Colonic mucosa (tissue), 4 donors: ENCODE data around the gene MEI1. TPM values are rescaled to one million over a fixed set of nuclear protein-coding genes. Genes with fewer than 3 reads are reported as not detected.
"Not testable (repeated sequence)": the region's sequence is repeated elsewhere in the genome, so short reads cannot be mapped to it uniquely, and the experiment has no call there.

Source experiments
- DNase-seq: peaks from one replicate; pipeline ENCODE4 v3.0.0-alpha.2; 2020
- H3K27ac ChIP-seq: fragments of 200-600 bp; one replicate; pipeline ENCODE4 v1.8.0; 2021
- H3K27me3 ChIP-seq: fragments of 200-600 bp; one replicate; pipeline ENCODE4 v1.8.0; 2021
- H3K36me3 ChIP-seq: fragments of 200-600 bp; one replicate; pipeline ENCODE4 v1.8.0; 2021
- H3K4me1 ChIP-seq: fragments of 200-600 bp; one replicate; pipeline ENCODE4 v1.8.0; 2021; ENCODE audit warnings: mild to moderate bottlenecking
- H3K4me3 ChIP-seq: fragments of 200-600 bp; one replicate; pipeline ENCODE4 v1.8.0; 2021
- H3K9ac ChIP-seq, 2 donors: one replicate each; pipeline ENCODE4 v1.7.0; 2013; ENCODE audit warnings: control low read depth in 2 of 2, low read depth in 2 of 2, low read length in 2 of 2
- H3K9me3 ChIP-seq: fragments of 200-600 bp; one replicate; pipeline ENCODE4 v1.8.0; 2021
- intact Hi-C: fragments of 100-400 bp; cut with DNase I; formaldehyde crosslinking; loops from one replicate; pipeline ENCODE4 v1.14.1; 2022
- total RNA-seq, 2 donors: library from RNA; stranded (reverse); fragmentation: NEBNext Ultra II Directional in 1 of 2; extraction: Animal tissue kit (Norgen Biotek cat#: 25700) in 1 of 2; gene quantifications; one replicate each; pipeline ENCODE4 v1.2.1, GENCODE V29; 2021
- TF ChIP-seq, protein P1 (sequence below): fragments of 200-600 bp; IDR thresholded peaks from one replicate; pipeline ENCODE4 v1.8.0; 2022; ENCODE audit warnings: antibody characterized with exemption, mild to moderate bottlenecking
- donor health status: healthy.
- donor health status: DM: no; HTN: no; CAD: no.
- donor health status: DM: no; HTN: no; CAD: no.

Gene MEI1
- total RNA-seq, 2 donors from 2014 or later = 1.8 to 1.9 TPM

- TF ChIP-seq, protein P1, sequence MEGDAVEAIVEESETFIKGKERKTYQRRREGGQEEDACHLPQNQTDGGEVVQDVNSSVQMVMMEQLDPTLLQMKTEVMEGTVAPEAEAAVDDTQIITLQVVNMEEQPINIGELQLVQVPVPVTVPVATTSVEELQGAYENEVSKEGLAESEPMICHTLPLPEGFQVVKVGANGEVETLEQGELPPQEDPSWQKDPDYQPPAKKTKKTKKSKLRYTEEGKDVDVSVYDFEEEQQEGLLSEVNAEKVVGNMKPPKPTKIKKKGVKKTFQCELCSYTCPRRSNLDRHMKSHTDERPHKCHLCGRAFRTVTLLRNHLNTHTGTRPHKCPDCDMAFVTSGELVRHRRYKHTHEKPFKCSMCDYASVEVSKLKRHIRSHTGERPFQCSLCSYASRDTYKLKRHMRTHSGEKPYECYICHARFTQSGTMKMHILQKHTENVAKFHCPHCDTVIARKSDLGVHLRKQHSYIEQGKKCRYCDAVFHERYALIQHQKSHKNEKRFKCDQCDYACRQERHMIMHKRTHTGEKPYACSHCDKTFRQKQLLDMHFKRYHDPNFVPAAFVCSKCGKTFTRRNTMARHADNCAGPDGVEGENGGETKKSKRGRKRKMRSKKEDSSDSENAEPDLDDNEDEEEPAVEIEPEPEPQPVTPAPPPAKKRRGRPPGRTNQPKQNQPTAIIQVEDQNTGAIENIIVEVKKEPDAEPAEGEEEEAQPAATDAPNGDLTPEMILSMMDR = no peak
- H3K4me1 ChIP-seq = no peaks in the 10 kb centered on the region
- no peaks in the 10 kb centered on the region for H3K9me3 ChIP-seq
- H3K9ac ChIP-seq = no peak overlapping the region
- no peak for DNase-seq
- peaks cover 41% of the 10 kb centered on the region for H3K36me3 ChIP-seq
- H3K27me3 ChIP-seq = no peaks in the 10 kb centered on the region
- intact Hi-C loops = no loop called here
- no peak overlapping the region for H3K4me3 ChIP-seq
- H3K27ac ChIP-seq = no peak overlapping the region
Measured at GRCh38 chr22:41661713-41662112, 37.6 kb upstream of the MEI1 start.

DNA sequence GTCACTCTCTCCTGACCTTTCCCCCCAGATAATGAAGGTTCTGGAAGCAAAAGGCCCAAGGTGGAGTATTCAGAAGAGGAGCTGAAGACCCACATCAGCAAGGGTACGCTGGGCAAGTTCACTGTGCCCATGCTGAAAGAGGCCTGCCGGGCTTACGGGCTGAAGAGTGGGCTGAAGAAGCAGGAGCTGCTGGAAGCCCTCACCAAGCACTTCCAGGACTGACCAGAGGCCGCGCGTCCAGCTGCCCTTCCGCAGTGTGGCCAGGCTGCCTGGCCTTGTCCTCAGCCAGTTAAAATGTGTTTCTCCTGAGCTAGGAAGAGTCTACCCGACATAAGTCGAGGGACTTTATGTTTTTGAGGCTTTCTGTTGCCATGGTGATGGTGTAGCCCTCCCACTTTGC is 35.7 kb upstream of the MEI1 start:
- H3K27ac ChIP-seq, H3K4me1 ChIP-seq, DNase-seq, H3K9me3 ChIP-seq, H3K9ac ChIP-seq, intact Hi-C loops, H3K4me3 ChIP-seq, H3K27me3 ChIP-seq: not testable (repeated sequence)
- H3K36me3 ChIP-seq = peaks cover 30% of the 10 kb centered on the region

DNA sequence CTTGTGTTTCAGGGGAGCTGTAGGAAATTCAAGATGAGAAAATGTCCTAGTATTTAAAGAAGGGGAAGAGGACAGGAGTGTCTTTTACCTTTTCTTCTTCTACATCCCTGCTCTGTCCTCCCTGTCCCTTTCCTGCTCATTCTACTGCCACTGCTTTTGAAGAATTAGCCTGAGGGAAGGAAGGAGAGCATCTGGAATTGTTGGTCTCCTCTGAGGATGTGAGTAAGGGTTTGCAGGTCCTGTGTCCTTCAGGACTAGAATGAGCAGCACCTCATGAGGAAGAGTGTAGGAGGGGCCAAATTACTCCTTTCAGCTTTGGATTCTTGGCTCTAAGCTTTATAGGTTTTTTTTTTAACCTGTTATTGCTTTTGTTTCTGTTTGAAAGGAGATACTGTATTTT is 34.8 kb upstream of the MEI1 start:
- Histone ChIP-seq H3K27me3 (no peaks in the 10 kb centered on the region), H3K27ac (no peak overlapping the region), H3K9me3 (no peaks in the 10 kb centered on the region), H3K4me1 (no peaks in the 10 kb centered on the region), H3K4me3 (no peak overlapping the region), H3K36me3 (peaks cover 26% of the 10 kb centered on the region), H3K9ac (no peak overlapping the region)
- no peak for DNase-seq
- TF ChIP-seq, protein P1 = no peak
- intact Hi-C loops = no loop called here

- no peak for DNase-seq
- TF ChIP-seq, protein P1 = no peak
- Histone ChIP-seq H3K9me3 (no peaks in the 10 kb centered on the region), H3K4me3 (no peak overlapping the region), H3K9ac (no peak overlapping the region), H3K4me1 (no peaks in the 10 kb centered on the region), H3K27ac (no peak overlapping the region), H3K36me3 (peaks cover 23% of the 10 kb centered on the region), H3K27me3 (no peaks in the 10 kb centered on the region)
- intact Hi-C loops = no loop called here
Measured at GRCh38 chr22:41664951-41665350, 34.4 kb upstream of the MEI1 start.

DNA sequence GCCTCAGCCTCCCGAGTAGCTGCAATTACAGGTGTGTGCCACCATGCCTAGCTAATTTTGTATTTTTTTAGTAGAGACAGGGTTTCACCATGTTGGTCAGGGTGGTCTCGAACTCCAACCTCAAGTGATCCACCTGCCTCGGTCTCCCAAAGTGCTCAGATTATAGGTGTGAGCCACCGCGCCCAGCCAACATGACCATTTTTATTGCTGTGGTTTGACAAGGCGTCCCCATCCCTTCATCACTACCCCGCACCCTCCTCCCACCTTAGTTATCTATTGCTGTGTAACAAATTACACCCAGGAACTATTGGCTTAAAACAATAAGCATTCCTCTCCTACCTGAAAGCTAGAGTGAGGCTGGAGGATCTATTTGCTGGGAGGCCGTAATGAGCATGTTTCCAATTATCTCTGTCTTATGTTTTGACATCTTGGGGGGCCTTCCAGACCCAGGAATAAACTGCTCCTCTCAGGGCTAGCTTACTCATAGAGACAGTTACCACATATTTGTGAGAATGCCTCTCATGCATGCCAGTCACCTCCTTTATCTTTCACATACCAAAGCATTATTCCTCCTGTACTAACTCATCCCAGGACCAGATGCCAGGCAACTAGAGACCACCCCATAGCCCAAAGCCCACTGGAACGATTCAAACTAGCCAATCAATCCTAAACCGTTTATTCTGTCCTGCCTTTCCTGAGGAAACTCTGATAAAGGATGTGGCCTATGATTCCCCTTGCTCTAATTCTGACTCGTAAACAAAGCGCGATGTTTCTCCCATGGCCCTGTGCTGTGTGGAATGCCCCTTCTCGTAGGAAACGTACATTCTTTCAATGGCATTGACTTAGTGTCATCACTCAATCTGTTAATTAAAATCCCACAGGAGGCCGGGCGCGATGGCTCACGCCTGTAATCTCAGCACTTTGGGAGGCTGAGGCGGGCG is 30.1 kb upstream of the MEI1 start:
- H3K9me3 ChIP-seq = no peaks in the 10 kb centered on the region
- no peak for DNase-seq
- H3K27me3 ChIP-seq = no peaks in the 10 kb centered on the region
- no peak overlapping the region for H3K4me3 ChIP-seq
- H3K4me1 ChIP-seq = no peaks in the 10 kb centered on the region
- no peaks in the 10 kb centered on the region for H3K36me3 ChIP-seq
- H3K27ac ChIP-seq = no peak overlapping the region
- intact Hi-C loops = no loop called here
- TF ChIP-seq, protein P1 = no peak
- no peak overlapping the region for H3K9ac ChIP-seq

DNA sequence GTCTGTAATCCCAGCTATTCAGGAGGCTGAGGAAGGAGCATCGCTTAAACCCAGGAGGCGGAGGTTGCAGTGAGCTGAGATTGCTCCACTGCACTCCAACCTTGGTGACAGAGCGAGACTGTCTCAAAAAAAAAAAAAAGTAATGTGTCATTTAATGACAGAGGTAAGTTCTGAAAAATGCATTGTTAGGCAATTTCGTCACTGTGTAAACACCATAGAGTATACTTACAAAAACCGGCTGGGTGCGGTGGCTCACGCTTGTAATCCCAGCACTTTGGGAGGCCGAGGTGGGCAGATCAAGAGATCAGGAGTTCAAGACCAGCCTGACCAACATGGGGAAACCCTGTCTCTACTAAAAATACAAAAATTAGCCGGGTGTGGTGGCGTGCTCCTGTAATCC is 27.2 kb upstream of the MEI1 start:
- H3K9me3 ChIP-seq, H3K4me3 ChIP-seq, H3K27ac ChIP-seq, intact Hi-C loops, H3K36me3 ChIP-seq, H3K27me3 ChIP-seq, H3K4me1 ChIP-seq, H3K9ac ChIP-seq: not testable (repeated sequence)
- peak; percentile 37 for DNase-seq
